Upper lobe of left lung (tissue), 4 donors: ENCODE results near the gene ITPKB.

Experiments used
- EP300 ChIP-seq, 4 donors: sonication (generic); formaldehyde crosslinking; IDR thresholded peaks; one replicate each; pipeline ENCODE4 v1.5.1; 2017; ENCODE audit warnings: antibody characterized with exemption in 4 of 4, control low read depth in 2 of 4
- POLR2AphosphoS5 ChIP-seq, 2 donors: sonication (generic); formaldehyde crosslinking; IDR thresholded peaks; one replicate each; pipeline ENCODE4 v1.5.1; 2017; ENCODE audit warnings: antibody characterized with exemption in 2 of 2
- TF ChIP-seq, protein P1 (sequence below), 6 experiments: fragments of 450-650 bp in 4 of 6; fragments of 200-600 bp in 2 of 6; sonication (generic) in 2 of 6; IDR thresholded peaks; one replicate each; pipeline ENCODE4 v1.5.1; 2016 to 2019; ENCODE audit warnings: antibody characterized with exemption in 6 of 6

DNA sequence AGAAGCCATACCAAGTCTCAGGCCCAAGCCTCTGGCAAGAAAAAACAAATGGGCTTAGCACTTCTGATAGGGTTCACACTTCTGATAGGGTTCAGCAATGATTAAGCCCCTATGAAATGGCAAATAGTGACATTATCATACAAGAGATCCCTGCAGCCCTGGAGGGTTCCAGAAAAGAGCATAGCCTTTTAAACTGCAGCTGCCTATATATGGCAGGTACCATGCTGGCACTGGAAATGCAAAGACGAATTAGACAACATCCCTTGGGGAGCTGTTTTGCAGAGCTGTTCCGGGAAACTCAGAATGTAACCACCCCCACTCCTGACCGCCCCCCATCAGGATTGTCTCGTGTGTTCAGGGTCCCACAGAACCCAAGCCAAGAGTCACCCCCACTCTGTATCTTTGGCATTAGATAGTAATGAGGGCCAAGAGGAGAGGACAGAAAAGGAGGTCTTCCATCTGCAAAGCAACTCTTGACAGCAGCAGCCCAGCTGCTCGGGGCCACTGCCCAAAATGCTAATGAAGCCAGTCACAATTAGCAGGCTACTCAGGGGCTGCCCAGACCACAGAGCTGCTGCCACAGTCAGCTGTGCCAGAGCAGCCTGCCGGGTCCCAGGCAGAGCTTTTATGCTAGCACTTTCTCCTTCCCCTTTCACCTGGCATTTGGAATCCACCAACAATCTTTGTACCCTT, 50.9 kb downstream of the ITPKB start:
- TF ChIP-seq, protein P1, sequence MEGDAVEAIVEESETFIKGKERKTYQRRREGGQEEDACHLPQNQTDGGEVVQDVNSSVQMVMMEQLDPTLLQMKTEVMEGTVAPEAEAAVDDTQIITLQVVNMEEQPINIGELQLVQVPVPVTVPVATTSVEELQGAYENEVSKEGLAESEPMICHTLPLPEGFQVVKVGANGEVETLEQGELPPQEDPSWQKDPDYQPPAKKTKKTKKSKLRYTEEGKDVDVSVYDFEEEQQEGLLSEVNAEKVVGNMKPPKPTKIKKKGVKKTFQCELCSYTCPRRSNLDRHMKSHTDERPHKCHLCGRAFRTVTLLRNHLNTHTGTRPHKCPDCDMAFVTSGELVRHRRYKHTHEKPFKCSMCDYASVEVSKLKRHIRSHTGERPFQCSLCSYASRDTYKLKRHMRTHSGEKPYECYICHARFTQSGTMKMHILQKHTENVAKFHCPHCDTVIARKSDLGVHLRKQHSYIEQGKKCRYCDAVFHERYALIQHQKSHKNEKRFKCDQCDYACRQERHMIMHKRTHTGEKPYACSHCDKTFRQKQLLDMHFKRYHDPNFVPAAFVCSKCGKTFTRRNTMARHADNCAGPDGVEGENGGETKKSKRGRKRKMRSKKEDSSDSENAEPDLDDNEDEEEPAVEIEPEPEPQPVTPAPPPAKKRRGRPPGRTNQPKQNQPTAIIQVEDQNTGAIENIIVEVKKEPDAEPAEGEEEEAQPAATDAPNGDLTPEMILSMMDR (IDR thresholded peaks at IDR 0.05) = no peak
- TF ChIP-seq EP300 (IDR thresholded peaks at IDR 0.05) (no peak), POLR2AphosphoS5 (IDR thresholded peaks at IDR 0.05) (no peak)
